Natural killer cell (primary cell): Measurements from ENCODE around the gene HOXB7. TPM values are rescaled to one million over a fixed set of nuclear protein-coding genes. Genes with fewer than 3 reads are reported as not detected.

ENCODE experiments used
- ATAC-seq, 3 donors: fragments of 150-1000 bp in 2 of 3; fragments of 200-7000 bp in 1 of 3; cut with Tn5 transposase; 1 replicate in 1 of 3; 2 replicates in 2 of 3; pipeline ENCODE4 v1.10.0; 2021; ENCODE audit warnings: mild to moderate bottlenecking in 2 of 3, moderate library complexity in 2 of 3
- DNase-seq, 2 donors: peaks; one replicate each; pipeline versions ENCODE4 v3.0.0 to v3.0.0-alpha.2; 2013 to 2021; ENCODE audit warnings: mixed read lengths in 1 of 2
- H3K27ac ChIP-seq: one replicate; pipeline ENCODE4 v1.5.1; 2013; ENCODE audit warnings: mild to moderate bottlenecking, low read length
- H3K27me3 ChIP-seq: one replicate; pipeline ENCODE4 v1.6.1; 2013; ENCODE audit warnings: low read length; ENCODE audit not compliant: control insufficient read depth, insufficient read depth
- H3K36me3 ChIP-seq: one replicate; pipeline ENCODE4 v1.6.1; 2013; ENCODE audit warnings: low read length; ENCODE audit not compliant: control insufficient read depth, insufficient read depth
- H3K4me1 ChIP-seq: one replicate; pipeline ENCODE4 v1.6.1; 2013; ENCODE audit warnings: low read length; ENCODE audit not compliant: control insufficient read depth, insufficient read depth
- H3K4me3 ChIP-seq: one replicate; pipeline ENCODE4 v1.5.1; 2013; ENCODE audit warnings: low read length
- H3K9me3 ChIP-seq: one replicate; pipeline ENCODE4 v1.6.1; 2013; ENCODE audit warnings: low read length; ENCODE audit not compliant: control insufficient read depth, insufficient read depth
- H3K27ac Mint-ChIP-seq, 2 donors: one replicate each; pipeline ENCODE4 v1.8.0; 2022; ENCODE audit warnings: mild to moderate bottlenecking in 2 of 2, mixed read lengths in 2 of 2, moderate library complexity in 1 of 2
- H3K27me3 Mint-ChIP-seq, 2 donors: one replicate each; pipeline ENCODE4 v1.8.0; 2022; ENCODE audit warnings: low read depth in 2 of 2, mixed read lengths in 2 of 2
- H3K36me3 Mint-ChIP-seq: one replicate; pipeline ENCODE4 v1.8.0; 2022; ENCODE audit warnings: mixed read lengths
- H3K4me1 Mint-ChIP-seq, 2 donors: one replicate each; pipeline ENCODE4 v1.8.0; 2022; ENCODE audit warnings: mixed read lengths in 2 of 2
- H3K4me3 Mint-ChIP-seq: one replicate; pipeline ENCODE4 v1.8.0; 2022; ENCODE audit warnings: mild to moderate bottlenecking, moderate library complexity, mixed read lengths
- H3K9me3 Mint-ChIP-seq, 2 donors: one replicate each; pipeline ENCODE4 v1.8.0; 2022; ENCODE audit warnings: mixed read lengths in 2 of 2
- CTCF ChIP-seq: fragments of 200-600 bp; IDR thresholded peaks from one replicate; pipeline ENCODE4 v1.8.0; 2022; ENCODE audit warnings: antibody characterized with exemption
- WGBS: methylation state at CpG from one replicate; pipeline ENCODE4 v1.1.7; 2013; ENCODE audit warnings: missing lambda C conversion rate; ENCODE audit not compliant: insufficient coverage; 5-methylcytosine and 5-hydroxymethylcytosine counted together
- intact Hi-C: fragments of 100-400 bp; cut with micrococcal nuclease; formaldehyde crosslinking; loops from one replicate; pipeline ENCODE4 v1.14.2; 2022
- total RNA-seq, 4 donors: library from RNA; stranded (reverse); fragments of 120-200 nt in 1 of 4; gene quantifications; one replicate each; pipeline versions ENCODE4 v1.2.3 to v1.2.4, GENCODE V29; 2013 to 2022

Gene HOXB7
- total RNA-seq, 3 donors from 2014 or later (not counting 1 experiment from before 2014, with no cell fraction given), result 0.45 to 1.4 (median 0.97) TPM

- peaks cover 74 to 87% of the 10 kb centered on the region in 2 donors for H3K27me3 Mint-ChIP-seq
- H3K27me3 ChIP-seq, result peaks cover 62% of the 10 kb centered on the region
- H3K4me1 Mint-ChIP-seq, result peaks cover 18 to 25% of the 10 kb centered on the region in 2 donors
- no peaks in the 10 kb centered on the region for H3K9me3 Mint-ChIP-seq
- no peak overlapping the region for H3K4me3 Mint-ChIP-seq
- DNase-seq (no peak), ATAC-seq (no peak)
- H3K9me3 ChIP-seq, result no peaks in the 10 kb centered on the region
- TF ChIP-seq CTCF, result no peak
- H3K27ac Mint-ChIP-seq, result no peak overlapping the region
- no peaks in the 10 kb centered on the region for H3K36me3 Mint-ChIP-seq
- H3K27ac ChIP-seq, result no peak overlapping the region
- intact Hi-C loops, result no loop called here
- 43% methylated on average over 5 of the region's 5 CpGs for WGBS
- no peaks in the 10 kb centered on the region for H3K36me3 ChIP-seq
- no peak overlapping the region for H3K4me3 ChIP-seq
- H3K4me1 ChIP-seq, result peaks cover 31% of the 10 kb centered on the region
These were observed 18.0 kb upstream of the HOXB7 start for GRCh38 chr17:48628649-48629410.

GRCh38 chr17:48627623-48628521 lies 17.1 kb upstream of the HOXB7 start:
- no peak overlapping the region for H3K27ac ChIP-seq
- Mint-ChIP-seq H3K9me3 (no peaks in the 10 kb centered on the region), H3K4me1 (peaks cover 18 to 22% of the 10 kb centered on the region in 2 donors), H3K4me3 (peak overlapping the region; percentile 64), H3K36me3 (no peaks in the 10 kb centered on the region), H3K27me3 (peaks cover 80 to 90% of the 10 kb centered on the region in 2 donors), H3K27ac (no peak overlapping the region)
- no peak overlapping the region for H3K4me3 ChIP-seq
- WGBS, result 78% methylated on average over 27 of the region's 27 CpGs
- DNase-seq (no peak), ATAC-seq (no peak)
- H3K9me3 ChIP-seq, result no peaks in the 10 kb centered on the region
- H3K36me3 ChIP-seq, result no peaks in the 10 kb centered on the region
- H3K4me1 ChIP-seq, result peaks cover 28% of the 10 kb centered on the region
- intact Hi-C loops, result no loop called here
- no peak for TF ChIP-seq CTCF
- H3K27me3 ChIP-seq, result peaks cover 64% of the 10 kb centered on the region

- H3K4me3 Mint-ChIP-seq, result peak overlapping the region; percentile 89
These were observed 16.3 kb upstream of the HOXB7 start for GRCh38 chr17:48627118-48627597.

More at GRCh38 chr17:48627118-48627597, 16.3 kb upstream of the HOXB7 start:
- no peak for ATAC-seq
- Mint-ChIP-seq H3K36me3 (no peaks in the 10 kb centered on the region), H3K9me3 (no peaks in the 10 kb centered on the region), H3K4me1 (peaks cover 18 to 20% of the 10 kb centered on the region in 2 donors), H3K27me3 (peaks cover 80 to 90% of the 10 kb centered on the region in 2 donors), H3K27ac (no peak overlapping the region)
- Histone ChIP-seq H3K36me3 (no peaks in the 10 kb centered on the region), H3K27ac (no peak overlapping the region), H3K27me3 (peaks cover 64% of the 10 kb centered on the region), H3K9me3 (no peaks in the 10 kb centered on the region), H3K4me3 (no peak overlapping the region), H3K4me1 (peaks cover 28% of the 10 kb centered on the region)
- intact Hi-C loops, result no loop called here
- no peak for TF ChIP-seq CTCF
- no peak for DNase-seq
- 63% methylated on average over 4 of the region's 5 CpGs for WGBS
